Right atrium auricular region (tissue), 2 donors: ENCODE results near the gene KIF16B. TPM values are rescaled to one million over a fixed set of nuclear protein-coding genes. Genes with fewer than 3 reads are reported as not detected.

ENCODE experiments used
- DNase-seq: peaks from one replicate; pipeline ENCODE4 v3.0.0-alpha.2; 2019; ENCODE audit warnings: low spot score
- H3K27ac ChIP-seq, 2 donors: fragments of 200-600 bp; sonication (generic); 1 replicate in 1 of 2; 2 replicates in 1 of 2; pipeline ENCODE4 v1.5.1; 2016 to 2019
- H3K27me3 ChIP-seq, 2 donors: fragments of 200-600 bp; sonication (generic); one replicate each; pipeline versions ENCODE4 v1.5.1 to v1.6.0; 2017 to 2019
- H3K36me3 ChIP-seq: fragments of 200-600 bp; sonication (generic); one replicate; pipeline ENCODE4 v1.5.1; 2016
- H3K4me1 ChIP-seq, 2 donors: fragments of 200-600 bp; sonication (generic); one replicate each; pipeline versions ENCODE4 v1.5.1 to v1.6.0; 2017 to 2019
- H3K4me3 ChIP-seq, 2 donors: fragments of 200-600 bp; sonication (generic); 1 replicate in 1 of 2; 2 replicates in 1 of 2; pipeline ENCODE4 v1.5.1; 2017 to 2019; ENCODE audit warnings: mild to moderate bottlenecking in 1 of 2, moderate library complexity in 1 of 2
- H3K9me3 ChIP-seq, 2 donors: fragments of 200-600 bp; sonication (generic); one replicate each; pipeline ENCODE4 v1.5.1; 2019
- total RNA-seq, 2 donors: library from RNA; depleted of rRNA; stranded (reverse); fragments of >200 nt; gene quantifications; one replicate each; pipeline ENCODE4 v1.1.0, GENCODE V29; 2016
- TF ChIP-seq, protein P1 (sequence below), 2 donors: fragments of 200-600 bp; sonication (generic); IDR thresholded peaks; one replicate each; pipeline ENCODE4 v1.5.1; 2019; ENCODE audit warnings: antibody characterized with exemption in 2 of 2

KIF16B gene
- total RNA-seq, 2 donors from 2014 or later, result 11.2 to 23.0 TPM

DNA sequence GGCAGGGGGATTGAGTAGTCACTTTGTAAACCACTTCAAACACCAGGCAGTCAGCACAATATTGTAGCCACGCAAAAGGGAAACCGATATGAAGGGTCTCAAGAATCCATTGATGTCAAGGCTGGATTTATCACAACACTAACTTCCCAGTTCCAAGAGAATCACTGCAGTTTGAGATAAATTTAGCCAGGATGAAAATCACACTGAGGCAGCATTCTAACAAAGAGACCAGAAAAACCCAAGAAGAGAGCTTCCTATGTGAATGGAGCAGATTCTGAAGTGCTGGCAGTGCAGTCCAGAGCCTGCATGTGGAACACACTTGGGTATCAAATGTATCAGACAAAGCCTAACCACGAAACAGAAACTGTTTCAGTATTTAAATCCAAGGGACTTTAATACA is 84.6 kb downstream of the KIF16B start:
- Histone ChIP-seq H3K27me3 (no peaks in the 10 kb centered on the region), H3K36me3 (no peaks in the 10 kb centered on the region)
- TF ChIP-seq, protein P1, sequence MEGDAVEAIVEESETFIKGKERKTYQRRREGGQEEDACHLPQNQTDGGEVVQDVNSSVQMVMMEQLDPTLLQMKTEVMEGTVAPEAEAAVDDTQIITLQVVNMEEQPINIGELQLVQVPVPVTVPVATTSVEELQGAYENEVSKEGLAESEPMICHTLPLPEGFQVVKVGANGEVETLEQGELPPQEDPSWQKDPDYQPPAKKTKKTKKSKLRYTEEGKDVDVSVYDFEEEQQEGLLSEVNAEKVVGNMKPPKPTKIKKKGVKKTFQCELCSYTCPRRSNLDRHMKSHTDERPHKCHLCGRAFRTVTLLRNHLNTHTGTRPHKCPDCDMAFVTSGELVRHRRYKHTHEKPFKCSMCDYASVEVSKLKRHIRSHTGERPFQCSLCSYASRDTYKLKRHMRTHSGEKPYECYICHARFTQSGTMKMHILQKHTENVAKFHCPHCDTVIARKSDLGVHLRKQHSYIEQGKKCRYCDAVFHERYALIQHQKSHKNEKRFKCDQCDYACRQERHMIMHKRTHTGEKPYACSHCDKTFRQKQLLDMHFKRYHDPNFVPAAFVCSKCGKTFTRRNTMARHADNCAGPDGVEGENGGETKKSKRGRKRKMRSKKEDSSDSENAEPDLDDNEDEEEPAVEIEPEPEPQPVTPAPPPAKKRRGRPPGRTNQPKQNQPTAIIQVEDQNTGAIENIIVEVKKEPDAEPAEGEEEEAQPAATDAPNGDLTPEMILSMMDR (IDR thresholded peaks at IDR 0.05), result no peak

GRCh38 chr20:16488086-16488485 is 85.2 kb downstream of the KIF16B start:
- H3K9me3 ChIP-seq, result no peaks in the 10 kb centered on the region
- H3K4me1 ChIP-seq, result no peaks in the 10 kb centered on the region
- no peak overlapping the region for H3K4me3 ChIP-seq
- H3K27ac ChIP-seq, result no peak overlapping the region
- H3K36me3 ChIP-seq, result no peaks in the 10 kb centered on the region
- TF ChIP-seq, protein P1 (IDR thresholded peaks at IDR 0.05), result no peak
- DNase-seq, result no peak
- H3K27me3 ChIP-seq, result no peaks in the 10 kb centered on the region

More for the DNA sequence above, 84.6 kb downstream of the KIF16B start:
- no peak overlapping the region for H3K27ac ChIP-seq
- no peaks in the 10 kb centered on the region for H3K4me1 ChIP-seq
- no peak for DNase-seq
- no peaks in the 10 kb centered on the region for H3K9me3 ChIP-seq
- H3K4me3 ChIP-seq, result no peak overlapping the region

- H3K36me3 ChIP-seq, result no peaks in the 10 kb centered on the region
- H3K27me3 ChIP-seq, result no peaks in the 10 kb centered on the region
- no peak for DNase-seq
- H3K4me1 ChIP-seq, result no peaks in the 10 kb centered on the region
- no peak overlapping the region for H3K27ac ChIP-seq
- no peak overlapping the region for H3K4me3 ChIP-seq
- H3K9me3 ChIP-seq, result no peaks in the 10 kb centered on the region
- TF ChIP-seq, protein P1 (IDR thresholded peaks at IDR 0.05), result no peak
These were observed 86.7 kb downstream of the KIF16B start for GRCh38 chr20:16486532-16486931.

GRCh38 chr20:16485401-16485800 is 87.8 kb downstream of the KIF16B start:
- H3K9me3 ChIP-seq, result no peaks in the 10 kb centered on the region
- H3K27ac ChIP-seq, result no peak overlapping the region
- DNase-seq, result no peak
- H3K4me3 ChIP-seq, result no peak overlapping the region
- H3K36me3 ChIP-seq, result no peaks in the 10 kb centered on the region
- no peaks in the 10 kb centered on the region for H3K4me1 ChIP-seq
- no peaks in the 10 kb centered on the region for H3K27me3 ChIP-seq
- TF ChIP-seq, protein P1 (IDR thresholded peaks at IDR 0.05), result no peak

GRCh38 chr20:16483024-16483423 is 90.2 kb downstream of the KIF16B start:
- Histone ChIP-seq H3K9me3 (no peaks in the 10 kb centered on the region), H3K27me3 (no peaks in the 10 kb centered on the region), H3K36me3 (no peaks in the 10 kb centered on the region), H3K4me1 (no peaks in the 10 kb centered on the region), H3K4me3 (no peak overlapping the region), H3K27ac (no peak overlapping the region)
- DNase-seq, result no peak
- TF ChIP-seq, protein P1 (IDR thresholded peaks at IDR 0.05), result no peak

DNA sequence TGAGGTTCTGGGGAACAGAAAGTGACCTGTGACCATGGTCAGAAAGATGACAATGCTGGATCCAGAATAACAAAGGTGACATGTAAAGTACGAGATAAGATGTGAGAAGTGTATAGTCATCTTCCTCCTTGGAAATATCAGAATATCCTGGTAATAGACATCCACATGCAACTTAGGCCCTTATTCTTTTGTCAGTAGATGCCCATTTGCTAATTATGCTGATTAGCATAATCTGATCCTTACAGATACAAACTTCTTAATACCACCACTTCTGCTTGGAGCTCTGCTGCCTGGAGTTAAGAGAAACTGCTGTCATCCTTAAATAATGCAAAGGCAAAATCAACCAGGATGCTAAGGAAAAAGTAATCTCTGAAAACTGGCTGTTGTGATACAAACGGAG is 91.3 kb downstream of the KIF16B start:
- Histone ChIP-seq H3K4me1 (no peaks in the 10 kb centered on the region), H3K36me3 (no peaks in the 10 kb centered on the region), H3K27ac (no peak overlapping the region), H3K4me3 (no peak overlapping the region), H3K27me3 (no peaks in the 10 kb centered on the region), H3K9me3 (no peaks in the 10 kb centered on the region)
- no peak for DNase-seq
- TF ChIP-seq, protein P1 (IDR thresholded peaks at IDR 0.05), result no peak
